ENCODE data around the gene GNG7.

- TF ChIP-seq, protein P1, sequence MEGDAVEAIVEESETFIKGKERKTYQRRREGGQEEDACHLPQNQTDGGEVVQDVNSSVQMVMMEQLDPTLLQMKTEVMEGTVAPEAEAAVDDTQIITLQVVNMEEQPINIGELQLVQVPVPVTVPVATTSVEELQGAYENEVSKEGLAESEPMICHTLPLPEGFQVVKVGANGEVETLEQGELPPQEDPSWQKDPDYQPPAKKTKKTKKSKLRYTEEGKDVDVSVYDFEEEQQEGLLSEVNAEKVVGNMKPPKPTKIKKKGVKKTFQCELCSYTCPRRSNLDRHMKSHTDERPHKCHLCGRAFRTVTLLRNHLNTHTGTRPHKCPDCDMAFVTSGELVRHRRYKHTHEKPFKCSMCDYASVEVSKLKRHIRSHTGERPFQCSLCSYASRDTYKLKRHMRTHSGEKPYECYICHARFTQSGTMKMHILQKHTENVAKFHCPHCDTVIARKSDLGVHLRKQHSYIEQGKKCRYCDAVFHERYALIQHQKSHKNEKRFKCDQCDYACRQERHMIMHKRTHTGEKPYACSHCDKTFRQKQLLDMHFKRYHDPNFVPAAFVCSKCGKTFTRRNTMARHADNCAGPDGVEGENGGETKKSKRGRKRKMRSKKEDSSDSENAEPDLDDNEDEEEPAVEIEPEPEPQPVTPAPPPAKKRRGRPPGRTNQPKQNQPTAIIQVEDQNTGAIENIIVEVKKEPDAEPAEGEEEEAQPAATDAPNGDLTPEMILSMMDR (conservative IDR thresholded peaks at IDR 0.05; ENCODE audit: low read depth, low read length) = no peak
- TF ChIP-seq EZH2 (IDR thresholded peaks at IDR 0.05; ENCODE audit: low read length, unreplicated experiment) (no peak), EZH2phosphoT487 (IDR thresholded peaks at IDR 0.05; ENCODE audit: borderline replicate concordance, low read length) (no peak)
These were observed 190.9 kb downstream of the GNG7 start for GRCh38 chr19:2511570-2511969.
